Measurements from ENCODE around the gene ARRB1. TPM values are rescaled to one million over a fixed set of nuclear protein-coding genes. Genes with fewer than 3 reads are reported as not detected.
A peak's percentile ranks its signal among the peaks of the same experiment; 100 is the strongest.

ARRB1 gene
- total RNA-seq, 2 donors from 2014 or later: 16.7 to 18.3 TPM

DNA sequence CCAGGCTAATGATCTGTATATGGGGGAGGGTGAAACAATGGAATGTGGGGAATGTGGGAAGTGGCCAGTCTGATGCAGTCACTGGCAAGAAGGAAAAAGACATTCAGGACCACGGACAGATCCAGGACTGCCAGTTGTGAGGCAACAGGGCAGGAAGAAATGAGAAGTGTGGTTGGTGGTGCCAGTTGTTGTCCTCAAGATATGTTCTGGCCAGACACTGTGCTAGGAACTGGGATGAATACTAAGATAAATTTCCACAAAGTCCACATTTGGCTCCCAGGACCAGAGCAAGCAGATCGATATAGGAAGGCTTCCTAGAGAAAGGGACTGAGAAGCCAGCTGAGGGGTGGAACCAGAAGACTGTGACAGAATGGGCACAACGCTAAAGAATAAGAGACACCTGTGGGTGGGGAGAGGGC is 117.7 kb downstream of the ARRB1 start:
- peak in 1 of 2 donors; percentile 13 for DNase-seq
- Mint-ChIP-seq H3K36me3 (ENCODE audit: insufficient read depth in 2 of 2) (no peaks in the 10 kb centered on the region), H3K4me1 (ENCODE audit: low read depth) (no peaks in the 10 kb centered on the region), H3K9me3 (no peaks in the 10 kb centered on the region), H3K27ac (no peak overlapping the region), H3K27me3 (ENCODE audit: low read depth) (peaks cover 23% of the 10 kb centered on the region), H3K4me3 (no peak overlapping the region)
- no peak for ATAC-seq (replicated peaks in 1 of 2)

DNA sequence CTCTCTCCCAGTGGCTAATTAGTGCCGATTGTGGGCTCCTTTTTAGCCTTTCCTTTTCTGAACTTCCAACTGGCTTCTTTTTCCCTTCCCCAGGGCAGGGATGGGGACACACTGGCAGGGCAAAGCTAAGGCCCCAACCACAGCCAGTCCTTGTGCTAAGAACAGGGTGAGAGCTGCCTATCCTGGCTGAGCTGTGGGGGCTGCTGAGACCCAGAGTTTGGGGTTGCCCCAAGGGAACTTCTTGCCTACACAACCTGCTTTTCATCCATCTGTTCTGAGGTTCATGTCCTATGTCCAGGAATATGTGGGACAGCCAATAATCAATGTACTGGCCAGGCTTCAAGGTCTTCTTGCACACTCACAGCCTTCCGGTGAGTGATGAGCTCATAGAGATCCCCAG is 120.8 kb downstream of the ARRB1 start:
- Mint-ChIP-seq H3K27me3 (ENCODE audit: low read depth) (peaks cover 15% of the 10 kb centered on the region), H3K36me3 (ENCODE audit: insufficient read depth in 2 of 2) (no peaks in the 10 kb centered on the region), H3K4me1 (ENCODE audit: low read depth) (no peaks in the 10 kb centered on the region), H3K27ac (no peak overlapping the region), H3K9me3 (no peaks in the 10 kb centered on the region), H3K4me3 (no peak overlapping the region)
- DNase-seq (no peak), ATAC-seq (replicated peaks in 1 of 2) (no peak)

GRCh38 chr11:75229466-75229865 is 122.0 kb downstream of the ARRB1 start:
- H3K27me3 Mint-ChIP-seq (ENCODE audit: low read depth): peaks cover 15% of the 10 kb centered on the region
- DNase-seq (no peak), ATAC-seq (replicated peaks in 1 of 2) (no peak)
- no peaks in the 10 kb centered on the region for H3K4me1 Mint-ChIP-seq (ENCODE audit: low read depth)
- no peak overlapping the region for H3K4me3 Mint-ChIP-seq
- H3K36me3 Mint-ChIP-seq (ENCODE audit: insufficient read depth in 2 of 2): no peaks in the 10 kb centered on the region
- no peak overlapping the region for H3K27ac Mint-ChIP-seq
- no peaks in the 10 kb centered on the region for H3K9me3 Mint-ChIP-seq

GRCh38 chr11:75225794-75226193 is 125.7 kb downstream of the ARRB1 start:
- H3K4me1 Mint-ChIP-seq (ENCODE audit: low read depth): no peaks in the 10 kb centered on the region
- ATAC-seq (replicated peaks in 1 of 2) (no peak), DNase-seq (no peak)
- H3K36me3 Mint-ChIP-seq (ENCODE audit: insufficient read depth in 2 of 2): no peaks in the 10 kb centered on the region
- no peaks in the 10 kb centered on the region for H3K9me3 Mint-ChIP-seq
- H3K4me3 Mint-ChIP-seq: no peak overlapping the region
- H3K27ac Mint-ChIP-seq: no peak overlapping the region
- H3K27me3 Mint-ChIP-seq (ENCODE audit: low read depth): no peaks in the 10 kb centered on the region

DNA sequence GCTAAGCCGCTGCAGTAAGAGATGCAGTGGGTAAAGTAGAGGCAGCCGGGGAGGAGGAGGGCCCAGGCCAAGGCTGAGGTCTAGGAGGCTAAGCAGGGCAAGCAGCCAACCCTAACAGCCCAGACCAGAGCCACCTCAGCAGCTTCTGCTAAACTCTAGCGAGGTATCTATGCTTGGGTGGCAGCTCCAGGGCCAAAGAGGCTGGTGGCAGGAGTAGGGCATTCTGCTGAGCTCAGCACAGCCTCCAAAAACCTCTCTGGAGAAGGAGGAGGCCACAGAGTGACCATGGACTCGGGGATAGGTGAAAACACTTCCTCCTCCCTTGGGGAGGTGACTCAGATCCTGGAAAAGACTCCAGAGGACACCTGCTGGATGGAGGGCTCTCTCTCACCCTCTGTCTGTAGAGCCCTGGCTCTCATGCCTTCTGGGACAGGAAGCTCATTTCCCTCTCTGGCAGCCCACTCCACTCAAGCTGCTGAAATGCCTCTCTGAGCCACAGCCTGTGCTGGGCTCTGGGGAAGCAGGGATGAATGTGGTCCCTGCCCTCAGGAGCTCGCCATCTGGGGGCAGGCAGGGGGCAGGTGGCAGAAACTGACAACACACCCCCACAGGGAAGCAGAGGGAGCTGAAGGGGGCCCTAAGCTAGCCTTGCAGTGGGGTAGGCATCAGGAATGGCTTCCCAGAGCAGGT is 127.4 kb downstream of the ARRB1 start:
- peaks cover 5% of the 10 kb centered on the region for H3K27me3 Mint-ChIP-seq (ENCODE audit: low read depth)
- H3K4me3 Mint-ChIP-seq: no peak overlapping the region
- DNase-seq: no peak
- no peaks in the 10 kb centered on the region for H3K4me1 Mint-ChIP-seq (ENCODE audit: low read depth)
- no peak for ATAC-seq (replicated peaks in 1 of 2)
- H3K27ac Mint-ChIP-seq: no peak overlapping the region
- H3K9me3 Mint-ChIP-seq: no peaks in the 10 kb centered on the region
- no peaks in the 10 kb centered on the region for H3K36me3 Mint-ChIP-seq (ENCODE audit: insufficient read depth in 2 of 2)

GRCh38 chr11:75219869-75220268 is 131.6 kb downstream of the ARRB1 start:
- H3K27me3 Mint-ChIP-seq (ENCODE audit: low read depth): peaks cover 40% of the 10 kb centered on the region
- no peaks in the 10 kb centered on the region for H3K36me3 Mint-ChIP-seq (ENCODE audit: insufficient read depth in 2 of 2)
- no peak overlapping the region for H3K4me3 Mint-ChIP-seq
- ATAC-seq (replicated peaks in 1 of 2) (no peak), DNase-seq (no peak)
- H3K27ac Mint-ChIP-seq: no peak overlapping the region
- no peaks in the 10 kb centered on the region for H3K4me1 Mint-ChIP-seq (ENCODE audit: low read depth)
- H3K9me3 Mint-ChIP-seq: no peaks in the 10 kb centered on the region

GRCh38 chr11:75214843-75215242 is 136.6 kb downstream of the ARRB1 start:
- peaks cover 40% of the 10 kb centered on the region for H3K27me3 Mint-ChIP-seq (ENCODE audit: low read depth)
- ATAC-seq (replicated peaks in 1 of 2) (no peak), DNase-seq (no peak)
- H3K4me1 Mint-ChIP-seq (ENCODE audit: low read depth): peaks cover 5% of the 10 kb centered on the region
- H3K4me3 Mint-ChIP-seq: no peak overlapping the region
- H3K9me3 Mint-ChIP-seq: no peaks in the 10 kb centered on the region
- no peaks in the 10 kb centered on the region for H3K36me3 Mint-ChIP-seq (ENCODE audit: insufficient read depth in 2 of 2)
- H3K27ac Mint-ChIP-seq: no peak overlapping the region

DNA sequence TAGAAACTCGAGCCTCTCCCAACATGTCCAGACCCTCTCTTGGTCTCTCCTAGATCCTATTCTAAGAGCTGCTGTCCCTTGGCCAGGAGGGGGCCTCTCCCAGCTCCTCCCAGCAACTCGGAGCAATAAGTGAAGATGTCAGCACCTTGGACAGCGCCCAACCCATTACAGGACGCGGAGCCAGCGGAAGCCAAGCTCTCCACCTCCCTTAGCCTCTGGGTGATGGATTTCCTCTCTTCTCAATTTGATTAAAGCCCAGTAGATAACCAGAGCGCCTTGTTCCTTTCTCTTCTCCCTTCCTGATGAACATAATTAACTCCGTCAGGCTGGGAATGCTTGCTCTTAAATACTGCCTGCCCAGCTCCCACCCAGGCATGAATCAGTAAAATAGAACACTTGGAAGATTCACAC is 137.0 kb downstream of the ARRB1 start:
- ATAC-seq (replicated peaks in 1 of 2): peak; percentile 54 to 64
- peak; percentile 75 to 79 for DNase-seq
- H3K27me3 Mint-ChIP-seq (ENCODE audit: low read depth): peaks cover 38% of the 10 kb centered on the region
- H3K4me1 Mint-ChIP-seq (ENCODE audit: low read depth): peaks cover 5% of the 10 kb centered on the region
- no peaks in the 10 kb centered on the region for H3K36me3 Mint-ChIP-seq (ENCODE audit: insufficient read depth in 2 of 2)
- H3K9me3 Mint-ChIP-seq: no peaks in the 10 kb centered on the region
- H3K27ac Mint-ChIP-seq: no peak overlapping the region
- no peak overlapping the region for H3K4me3 Mint-ChIP-seq

Other genes starting within 250 kb of the ARRB1 start
- gene SLCO2B1, start 200.6 kb downstream of the ARRB1 start, total RNA-seq: not detected
- gene TPBGL, start 110.9 kb downstream of the ARRB1 start, total RNA-seq: under 1 TPM; 0.07 to 0.14 TPM
- 1,000 to 10,000 TPM; 5,116 to 5,192 TPM for gene RPS3, start 47.9 kb upstream of the ARRB1 start, total RNA-seq
- 1 to 10 TPM in 1 of 2 donors, under 1 TPM in 1; 0.93 to 1.2 TPM for gene KLHL35, start 81.5 kb upstream of the ARRB1 start, total RNA-seq
- 10 to 100 TPM; 16.9 to 29.5 TPM for gene GDPD5, start 174.3 kb upstream of the ARRB1 start, total RNA-seq
- gene SERPINH1, start 210.6 kb upstream of the ARRB1 start, total RNA-seq: 10 to 100 TPM; 17.3 to 20.4 TPM